ENCODE measurements around the gene ZNF592.

ZNF592 gene

GRCh38 chr15:84799511-84800187 lies 51.3 kb downstream of the ZNF592 start:
- H3K36me3 ChIP-seq = peaks cover 94% of the 10 kb centered on the region
- no peaks in the 10 kb centered on the region for H3K9me3 ChIP-seq
- no peak overlapping the region for H3K27ac ChIP-seq

GRCh38 chr15:84800365-84800806 lies 52.0 kb downstream of the ZNF592 start:
- H3K36me3 ChIP-seq = peaks cover 97% of the 10 kb centered on the region

More at GRCh38 chr15:84799511-84800187, 51.3 kb downstream of the ZNF592 start:
- H3K4me1 ChIP-seq (ENCODE audit: control insufficient read depth in 1 of 2, insufficient read depth in 1 of 2, low read depth in 1 of 2, low read length in 1 of 2) = no peaks in the 10 kb centered on the region
- H3K27me3 ChIP-seq = no peaks in the 10 kb centered on the region
- H3K4me3 ChIP-seq (ENCODE audit: low read depth in 1 of 2, low read length in 1 of 2) = no peak overlapping the region
- no peak for TF ChIP-seq CTCF (IDR thresholded peaks at IDR 0.05)

GRCh38 chr15:84804005-84804900 lies 55.9 kb downstream of the ZNF592 start:
- H3K27me3 ChIP-seq = no peaks in the 10 kb centered on the region
- peak overlapping the region; percentile 33 for H3K27ac ChIP-seq
- H3K4me1 ChIP-seq (ENCODE audit: control insufficient read depth in 1 of 2, insufficient read depth in 1 of 2, low read depth in 1 of 2, low read length in 1 of 2) = no peaks in the 10 kb centered on the region
- TF ChIP-seq CTCF (IDR thresholded peaks at IDR 0.05) = no peak
- no peaks in the 10 kb centered on the region for H3K9me3 ChIP-seq
- H3K36me3 ChIP-seq = peaks cover 67% of the 10 kb centered on the region
- no peak overlapping the region for H3K4me3 ChIP-seq (ENCODE audit: low read depth in 1 of 2, low read length in 1 of 2)

More at GRCh38 chr15:84800365-84800806, 52.0 kb downstream of the ZNF592 start:
- H3K27me3 ChIP-seq = no peaks in the 10 kb centered on the region
- H3K4me3 ChIP-seq (ENCODE audit: low read depth in 1 of 2, low read length in 1 of 2) = no peak overlapping the region
- H3K9me3 ChIP-seq = no peaks in the 10 kb centered on the region
- no peak for TF ChIP-seq CTCF (IDR thresholded peaks at IDR 0.05)
- H3K4me1 ChIP-seq (ENCODE audit: control insufficient read depth in 1 of 2, insufficient read depth in 1 of 2, low read depth in 1 of 2, low read length in 1 of 2) = no peaks in the 10 kb centered on the region
- no peak overlapping the region for H3K27ac ChIP-seq

- Histone ChIP-seq H3K27ac (peak overlapping the region; percentile 33), H3K36me3 (peaks cover 57% of the 10 kb centered on the region), H3K4me3 (ENCODE audit: low read depth in 1 of 2, low read length in 1 of 2) (no peak overlapping the region), H3K4me1 (ENCODE audit: control insufficient read depth in 1 of 2, insufficient read depth in 1 of 2, low read depth in 1 of 2, low read length in 1 of 2) (no peaks in the 10 kb centered on the region), H3K27me3 (no peaks in the 10 kb centered on the region), H3K9me3 (no peaks in the 10 kb centered on the region)
- no peak for TF ChIP-seq CTCF (IDR thresholded peaks at IDR 0.05)
Measured at GRCh38 chr15:84805221-84805620, 56.8 kb downstream of the ZNF592 start.

- Histone ChIP-seq H3K27me3 (no peaks in the 10 kb centered on the region), H3K27ac (no peak overlapping the region), H3K9me3 (no peaks in the 10 kb centered on the region), H3K4me1 (ENCODE audit: control insufficient read depth in 1 of 2, insufficient read depth in 1 of 2, low read depth in 1 of 2, low read length in 1 of 2) (peaks cover 7 to 11% of the 10 kb centered on the region in 2 experiments), H3K4me3 (ENCODE audit: low read depth in 1 of 2, low read length in 1 of 2) (no peak overlapping the region), H3K36me3 (peaks cover 37% of the 10 kb centered on the region)
- no peak for TF ChIP-seq CTCF (IDR thresholded peaks at IDR 0.05)
Measured at GRCh38 chr15:84807228-84807627, 58.8 kb downstream of the ZNF592 start.
